Endodermal cell (in vitro differentiated cells): ENCODE data around the gene BAHD1. TPM values are rescaled to one million over a fixed set of nuclear protein-coding genes. Genes with fewer than 3 reads are reported as not detected.

Experiments used
- DNase-seq: peaks from one replicate; pipeline ENCODE4 v3.0.0-alpha.2; 2017
- H3K27ac ChIP-seq: 2 replicates; pipeline ENCODE4 v1.5.1; 2013; ENCODE audit warnings: mild to moderate bottlenecking, low read depth, low read length, moderate library complexity
- H3K27me3 ChIP-seq: 2 replicates; pipeline ENCODE4 v1.6.1; 2013; ENCODE audit warnings: mild to moderate bottlenecking, low read length, moderate library complexity; ENCODE audit not compliant: insufficient read depth, control insufficient read depth, poor library complexity, severe bottlenecking
- H3K36me3 ChIP-seq: 2 replicates; pipeline ENCODE4 v1.7.0; 2013; ENCODE audit warnings: mild to moderate bottlenecking, low read length, moderate library complexity; ENCODE audit not compliant: control insufficient read depth, insufficient read depth
- H3K4me1 ChIP-seq: one replicate; pipeline ENCODE4 v1.7.0; 2013; ENCODE audit warnings: low read length; ENCODE audit not compliant: control insufficient read depth, insufficient read depth
- H3K4me3 ChIP-seq: 2 replicates; pipeline ENCODE4 v1.5.1; 2013; ENCODE audit warnings: mild to moderate bottlenecking, low read length, moderate library complexity
- H3K9ac ChIP-seq: 2 replicates; pipeline ENCODE4 v1.6.1; 2013; ENCODE audit warnings: mild to moderate bottlenecking, low read length, moderate library complexity; ENCODE audit not compliant: poor library complexity, severe bottlenecking; ENCODE audit errors: extremely low read depth
- H3K9me3 ChIP-seq: 2 replicates; pipeline ENCODE4 v1.6.1; 2013; ENCODE audit warnings: mild to moderate bottlenecking, low read length, moderate library complexity; ENCODE audit not compliant: control insufficient read depth
- H3K27ac Mint-ChIP-seq: 2 replicates; pipeline ENCODE4 v1.8.0; 2020; ENCODE audit warnings: mixed read lengths
- H3K27me3 Mint-ChIP-seq: 2 replicates; pipeline ENCODE4 v1.8.0; 2021; ENCODE audit warnings: mild to moderate bottlenecking, mixed read lengths; ENCODE audit not compliant: insufficient read depth
- H3K36me3 Mint-ChIP-seq: 2 replicates; pipeline ENCODE4 v1.8.0; 2020; ENCODE audit warnings: low read depth, mixed read lengths
- H3K4me1 Mint-ChIP-seq: 2 replicates; pipeline ENCODE4 v1.8.0; 2020; ENCODE audit warnings: mixed read lengths
- H3K4me3 Mint-ChIP-seq: 2 replicates; pipeline ENCODE4 v1.8.0; 2020; ENCODE audit warnings: mild to moderate bottlenecking, moderate library complexity, mixed read lengths
- H3K9me3 Mint-ChIP-seq: 2 replicates; pipeline ENCODE4 v1.8.0; 2020; ENCODE audit warnings: mild to moderate bottlenecking, mixed read lengths
- WGBS, 2 experiments: methylation state at CpG; one replicate each; pipeline versions ENCODE4 v1.1.5 to v1.1.7; 2013; ENCODE audit warnings: missing lambda C conversion rate in 2 of 2, mixed read lengths in 1 of 2; ENCODE audit not compliant: insufficient coverage in 1 of 2, insufficient read length in 1 of 2; 5-methylcytosine and 5-hydroxymethylcytosine counted together
- total RNA-seq, 2 donors: library from RNA; stranded (reverse); fragmentation: NEBNext Ultra II Directional in 1 of 2; extraction: Animal tissue kit (Norgen Biotek cat#: 25700) in 1 of 2; gene quantifications; 2 replicates in 1 of 2; 3 replicates in 1 of 2; pipeline ENCODE4 v1.2.1, GENCODE V29; 2021
- TF ChIP-seq, protein P1 (sequence below): fragments of 200-600 bp; sonication (generic); conservative IDR thresholded peaks from 2 replicates; pipeline ENCODE4 v1.5.0; 2021; ENCODE audit warnings: antibody characterized with exemption, mild to moderate bottlenecking

Gene BAHD1
- total RNA-seq, 2 donors from 2014 or later = 23.5 to 30.1 TPM

DNA sequence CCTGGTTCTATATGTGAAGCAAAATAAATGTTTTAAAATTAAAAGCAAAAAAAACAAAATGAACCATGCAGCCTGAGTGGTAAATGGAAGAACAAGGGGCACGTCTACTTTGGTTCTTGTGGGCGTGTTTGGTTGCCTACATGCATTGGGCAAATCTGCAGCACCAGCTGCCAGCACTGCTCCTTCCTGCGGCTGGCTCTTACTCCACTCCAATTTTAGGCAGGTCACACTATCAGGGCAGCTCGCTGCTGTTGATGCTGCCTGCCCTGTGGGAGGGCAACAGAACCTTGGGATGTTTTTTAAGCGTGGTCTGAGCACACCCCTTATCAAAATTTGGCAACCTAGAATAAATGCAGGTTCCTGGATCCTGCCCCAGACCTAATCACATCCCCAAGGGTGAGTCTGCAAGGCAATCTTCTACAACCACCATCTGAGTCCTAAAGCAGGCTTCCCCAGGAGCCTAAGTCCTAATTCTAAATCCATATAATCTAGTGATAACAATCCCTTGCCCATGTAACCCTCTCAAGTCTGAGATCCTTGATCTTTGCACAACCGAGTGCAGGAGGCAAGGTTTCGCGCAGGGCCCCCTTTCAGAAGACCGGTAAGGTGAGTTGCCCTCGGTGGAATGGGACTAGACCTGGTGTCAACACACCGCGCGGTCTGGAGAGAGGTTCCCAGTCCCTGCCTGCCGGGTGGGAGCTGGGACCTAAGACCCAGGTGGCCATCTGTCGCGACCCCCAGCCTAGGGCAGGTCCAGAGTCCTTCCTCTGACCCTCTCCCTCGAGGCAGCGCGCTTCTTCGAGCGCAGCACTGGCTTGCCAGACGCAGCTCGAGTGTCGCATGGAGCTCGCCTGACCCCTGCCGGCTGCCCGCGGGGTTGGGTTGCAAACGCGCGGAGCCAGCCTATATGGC, 19.3 kb upstream of the BAHD1 start:
- 19 to 30% methylated on average over 18 to 31 of the region's 31 CpGs for WGBS, 2 experiments
- Histone ChIP-seq H3K9me3 (no peaks in the 10 kb centered on the region), H3K36me3 (peaks cover 13% of the 10 kb centered on the region), H3K4me1 (peaks cover 6% of the 10 kb centered on the region), H3K27me3 (no peaks in the 10 kb centered on the region), H3K27ac (no peak overlapping the region), H3K9ac (no peak overlapping the region), H3K4me3 (no peak overlapping the region)
- TF ChIP-seq, protein P1, sequence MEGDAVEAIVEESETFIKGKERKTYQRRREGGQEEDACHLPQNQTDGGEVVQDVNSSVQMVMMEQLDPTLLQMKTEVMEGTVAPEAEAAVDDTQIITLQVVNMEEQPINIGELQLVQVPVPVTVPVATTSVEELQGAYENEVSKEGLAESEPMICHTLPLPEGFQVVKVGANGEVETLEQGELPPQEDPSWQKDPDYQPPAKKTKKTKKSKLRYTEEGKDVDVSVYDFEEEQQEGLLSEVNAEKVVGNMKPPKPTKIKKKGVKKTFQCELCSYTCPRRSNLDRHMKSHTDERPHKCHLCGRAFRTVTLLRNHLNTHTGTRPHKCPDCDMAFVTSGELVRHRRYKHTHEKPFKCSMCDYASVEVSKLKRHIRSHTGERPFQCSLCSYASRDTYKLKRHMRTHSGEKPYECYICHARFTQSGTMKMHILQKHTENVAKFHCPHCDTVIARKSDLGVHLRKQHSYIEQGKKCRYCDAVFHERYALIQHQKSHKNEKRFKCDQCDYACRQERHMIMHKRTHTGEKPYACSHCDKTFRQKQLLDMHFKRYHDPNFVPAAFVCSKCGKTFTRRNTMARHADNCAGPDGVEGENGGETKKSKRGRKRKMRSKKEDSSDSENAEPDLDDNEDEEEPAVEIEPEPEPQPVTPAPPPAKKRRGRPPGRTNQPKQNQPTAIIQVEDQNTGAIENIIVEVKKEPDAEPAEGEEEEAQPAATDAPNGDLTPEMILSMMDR = peak; percentile 93
- no peaks in the 10 kb centered on the region for H3K9me3 Mint-ChIP-seq
- H3K27me3 Mint-ChIP-seq = peaks cover 6% of the 10 kb centered on the region
- H3K4me3 Mint-ChIP-seq = no peak overlapping the region
- no peak overlapping the region for H3K27ac Mint-ChIP-seq
- DNase-seq = peak; percentile 95
- H3K4me1 Mint-ChIP-seq = peaks cover 6% of the 10 kb centered on the region
- H3K36me3 Mint-ChIP-seq = peaks cover 20% of the 10 kb centered on the region

DNA sequence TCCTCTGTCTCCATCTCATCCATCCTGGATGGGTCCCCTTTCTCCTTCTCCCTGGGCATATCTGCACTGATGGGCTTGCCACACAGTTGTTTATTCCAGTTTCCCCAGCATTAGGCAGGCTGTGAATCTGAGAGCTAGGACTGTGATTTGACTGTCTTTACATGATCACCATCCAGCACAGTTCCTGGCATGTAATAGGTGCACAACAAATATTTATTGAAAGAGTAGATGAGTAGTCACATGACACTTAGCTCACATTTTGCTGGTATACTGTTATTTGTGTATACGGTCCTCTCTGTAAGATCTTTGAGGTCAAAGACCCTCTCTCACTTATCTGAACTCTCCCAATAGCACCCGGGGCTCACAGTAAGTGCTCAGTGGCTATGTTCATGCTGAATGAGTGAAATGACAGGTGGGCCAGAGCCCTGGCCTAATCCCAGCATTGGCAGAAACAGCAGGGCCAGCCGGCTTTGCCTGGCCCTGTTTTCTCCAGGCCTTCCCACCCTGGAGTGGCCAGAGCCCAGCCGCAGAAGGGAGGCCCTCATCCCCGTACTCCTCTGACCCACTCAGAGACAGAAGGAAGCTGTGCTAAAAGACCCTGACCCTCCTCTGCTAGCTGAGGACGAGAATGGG, 16.2 kb upstream of the BAHD1 start:
- Mint-ChIP-seq H3K4me1 (peaks cover 6% of the 10 kb centered on the region), H3K4me3 (no peak overlapping the region), H3K36me3 (no peaks in the 10 kb centered on the region), H3K27ac (no peak overlapping the region), H3K9me3 (no peaks in the 10 kb centered on the region), H3K27me3 (peaks cover 14% of the 10 kb centered on the region)
- H3K9ac ChIP-seq = no peak overlapping the region
- H3K4me1 ChIP-seq = peaks cover 6% of the 10 kb centered on the region
- WGBS, 2 experiments = 83 to 89% methylated on average over 4 to 6 of the region's 6 CpGs
- no peaks in the 10 kb centered on the region for H3K36me3 ChIP-seq
- H3K4me3 ChIP-seq = no peak overlapping the region
- H3K9me3 ChIP-seq = no peaks in the 10 kb centered on the region
- H3K27ac ChIP-seq = no peak overlapping the region
- TF ChIP-seq, protein P1 = no peak
- no peaks in the 10 kb centered on the region for H3K27me3 ChIP-seq
- DNase-seq = no peak

DNA sequence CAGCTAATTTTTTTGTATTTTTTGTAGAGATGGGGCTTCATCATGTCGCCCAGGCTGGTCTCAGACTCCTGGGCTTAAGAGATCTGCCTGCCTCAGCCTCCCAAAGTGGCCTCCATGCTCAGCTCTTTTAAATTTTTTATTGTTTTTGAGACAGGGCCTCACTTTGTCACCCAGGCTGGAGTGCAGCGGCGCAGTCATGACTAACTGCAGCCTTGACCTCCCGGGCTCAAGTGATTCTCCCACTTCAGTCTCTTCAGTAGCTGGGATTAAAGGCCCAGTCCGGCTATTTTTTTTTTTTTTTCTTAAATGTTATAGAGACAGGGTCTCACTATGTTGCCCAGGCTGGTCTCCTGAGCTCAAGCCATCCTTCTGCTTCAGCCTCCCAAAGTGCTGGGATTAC, 15.1 kb upstream of the BAHD1 start:
- Histone ChIP-seq H3K27ac (no peak overlapping the region), H3K4me3 (no peak overlapping the region), H3K9me3 (no peaks in the 10 kb centered on the region), H3K27me3 (no peaks in the 10 kb centered on the region), H3K9ac (no peak overlapping the region), H3K36me3 (no peaks in the 10 kb centered on the region), H3K4me1 (peaks cover 6% of the 10 kb centered on the region)
- Mint-ChIP-seq H3K4me1 (peaks cover 12% of the 10 kb centered on the region), H3K36me3 (no peaks in the 10 kb centered on the region), H3K4me3 (no peak overlapping the region), H3K27me3 (peaks cover 17% of the 10 kb centered on the region), H3K27ac (no peak overlapping the region), H3K9me3 (no peaks in the 10 kb centered on the region)
- TF ChIP-seq, protein P1 = no peak
- 92 to 100% methylated on average over 1 to 5 of the region's 5 CpGs for WGBS, 2 experiments
- DNase-seq = no peak
